NCI-H446 (cell line): Measurements from ENCODE around the gene EPG5.

ENCODE experiments used
- DNase-seq, 2 experiments: peaks; one replicate each; lab custom pipeline; 2025; lab: John Stamatoyannopoulos, UW

Gene EPG5

GRCh38 chr18:45923138-45923537, 44.0 kb downstream of the EPG5 start:
- no peak for DNase-seq

DNA sequence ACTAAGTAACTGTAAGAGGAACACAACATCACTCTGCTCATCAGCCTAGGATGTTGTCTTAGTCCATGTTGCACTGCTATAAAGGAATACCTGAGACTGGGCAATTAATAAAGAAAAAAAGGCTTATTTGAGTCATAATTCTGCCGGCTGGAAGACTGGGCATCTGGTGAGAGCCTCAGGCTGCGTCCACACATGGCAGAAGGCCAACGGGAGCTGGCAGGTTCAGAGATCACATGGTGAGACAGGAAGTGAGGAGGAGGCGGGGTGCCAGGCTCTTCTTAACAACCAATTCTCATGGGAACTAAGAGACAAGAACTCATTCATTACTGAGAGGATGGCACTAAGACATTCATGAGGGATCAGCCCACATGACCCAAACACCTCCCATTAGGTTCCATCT, 46.8 kb downstream of the EPG5 start:
- peak; percentile 3 to 76 for DNase-seq

GRCh38 chr18:45916302-45916701, 50.8 kb downstream of the EPG5 start:
- no peak for DNase-seq

GRCh38 chr18:45913276-45913675, 53.9 kb downstream of the EPG5 start:
- no peak for DNase-seq

DNA sequence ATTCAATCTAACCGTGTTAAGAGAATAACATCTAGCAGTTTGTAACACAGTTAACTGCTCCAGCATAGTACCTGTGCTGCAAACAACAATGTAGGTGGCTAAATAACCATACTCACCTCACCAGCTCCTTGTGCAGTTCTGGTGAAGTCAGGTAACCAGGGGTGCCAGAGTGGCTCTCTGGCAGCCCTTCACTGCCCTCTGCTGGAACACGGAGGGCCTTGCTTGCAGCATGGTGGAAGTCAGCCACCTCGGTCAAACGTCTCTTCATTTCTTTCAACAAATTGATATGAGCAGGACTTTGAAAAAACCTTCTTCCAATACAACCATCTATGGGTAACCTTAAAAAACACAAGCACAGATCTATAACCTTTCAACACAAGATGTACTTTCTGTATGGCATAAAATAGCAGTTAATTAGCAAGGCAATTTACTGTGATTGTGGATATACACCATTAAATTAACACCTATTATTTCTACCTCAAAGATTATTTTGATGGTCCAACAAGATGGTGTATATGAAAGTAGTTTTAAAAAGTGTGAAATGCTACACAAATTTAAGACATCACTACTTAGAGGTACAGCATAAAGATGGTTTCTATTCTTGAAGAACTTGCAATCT, 56.6 kb downstream of the EPG5 start:
- DNase-seq = peak in 1 of 2 experiments; percentile 10

- DNase-seq = no peak
Observed at GRCh38 chr18:45901654-45902210, 65.4 kb downstream of the EPG5 start.

DNA sequence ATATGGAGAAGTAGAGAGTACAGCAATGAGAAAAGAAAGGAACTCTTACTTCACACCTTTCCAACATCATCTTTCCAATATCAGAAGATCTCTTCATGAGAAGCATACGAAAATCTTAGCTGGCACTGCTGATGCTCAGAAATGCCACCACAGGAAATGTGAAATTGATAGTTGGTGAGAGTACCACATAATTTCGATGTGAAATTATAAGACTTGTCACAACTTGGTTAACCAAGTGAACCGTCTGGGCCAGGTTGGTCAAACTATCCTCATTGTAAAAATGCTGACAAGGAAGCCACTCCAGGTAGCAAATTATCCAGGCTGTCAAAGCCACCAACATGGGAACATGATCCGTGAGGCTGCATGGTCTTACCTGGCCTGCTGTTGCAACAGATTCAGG, 66.5 kb downstream of the EPG5 start:
- no peak for DNase-seq

DNA sequence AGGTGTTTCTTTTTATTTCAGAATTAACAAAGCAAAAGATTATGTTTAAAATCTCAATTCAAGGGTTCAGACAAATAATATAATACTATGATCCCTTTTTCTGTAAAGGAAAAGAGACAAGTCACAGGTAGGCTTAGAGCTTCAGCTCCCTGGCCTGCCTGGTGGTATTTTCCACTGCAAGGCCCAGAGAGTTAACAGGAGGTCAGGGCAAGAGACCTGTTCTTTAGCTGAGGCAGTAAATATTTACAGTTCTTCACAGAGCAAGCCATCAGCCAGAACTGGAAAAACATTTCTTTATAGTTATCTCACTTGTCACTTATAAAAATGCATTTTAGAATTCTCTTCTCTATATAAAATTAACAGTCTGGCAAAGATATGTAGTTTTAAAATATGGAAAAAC, 70.1 kb downstream of the EPG5 start:
- no peak for DNase-seq

DNA sequence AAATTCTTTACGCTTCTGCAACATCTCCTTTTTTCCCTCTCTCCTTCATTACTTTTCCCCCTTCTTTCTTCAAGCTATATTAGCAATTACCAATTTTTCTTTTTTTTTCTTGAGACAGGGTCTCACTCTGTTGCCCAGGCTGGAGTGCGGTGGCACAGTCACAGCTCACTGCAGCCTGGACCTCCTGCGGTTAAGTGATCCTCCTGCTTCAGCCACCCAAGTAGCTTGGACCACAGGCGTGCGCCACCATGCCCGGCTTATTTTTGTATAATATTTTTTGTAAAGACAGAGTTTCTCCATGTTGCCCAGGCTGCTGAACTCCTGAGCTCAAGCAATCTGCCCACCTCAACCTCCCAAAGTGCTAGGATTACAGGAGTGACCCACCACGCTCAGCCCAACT, 70.7 kb downstream of the EPG5 start:
- DNase-seq = no peak

DNA sequence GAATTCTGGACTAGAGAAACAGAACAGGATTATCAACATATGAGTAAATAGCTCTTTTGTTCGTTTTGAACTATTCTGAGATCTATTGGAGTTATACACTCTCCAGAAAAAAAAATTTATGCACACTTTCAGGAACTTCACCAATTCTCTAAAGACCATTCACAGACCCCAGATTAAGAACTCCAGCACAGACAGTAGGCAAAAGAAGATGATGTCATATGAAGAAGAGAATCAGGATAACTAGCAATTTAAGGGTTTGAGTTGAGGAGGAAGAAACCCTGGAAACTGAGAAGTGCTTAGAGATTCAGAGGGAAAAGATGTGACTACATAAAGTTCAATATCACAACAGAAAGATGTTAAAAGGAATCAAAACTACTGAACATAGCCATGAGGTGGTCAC, 71.8 kb downstream of the EPG5 start:
- no peak for DNase-seq

DNA sequence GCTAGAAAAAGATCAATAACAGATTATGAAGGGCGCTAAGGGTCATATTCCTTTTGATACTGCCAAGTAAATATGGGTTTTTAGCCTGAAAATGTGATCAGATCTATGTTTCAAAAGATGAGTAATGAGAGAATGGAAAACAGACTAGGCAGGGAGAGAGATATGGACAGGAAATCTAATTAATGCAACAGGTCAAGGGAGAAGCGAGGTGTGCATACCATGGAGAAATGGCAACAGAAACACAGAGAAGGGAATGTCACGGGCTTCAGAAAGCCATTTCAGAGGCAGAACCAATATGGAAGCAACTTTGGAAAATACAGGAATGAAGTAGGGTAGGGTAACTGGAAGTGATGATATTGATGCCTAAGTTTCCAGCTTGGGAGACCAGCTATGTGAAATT, 72.3 kb downstream of the EPG5 start:
- no peak for DNase-seq

DNA sequence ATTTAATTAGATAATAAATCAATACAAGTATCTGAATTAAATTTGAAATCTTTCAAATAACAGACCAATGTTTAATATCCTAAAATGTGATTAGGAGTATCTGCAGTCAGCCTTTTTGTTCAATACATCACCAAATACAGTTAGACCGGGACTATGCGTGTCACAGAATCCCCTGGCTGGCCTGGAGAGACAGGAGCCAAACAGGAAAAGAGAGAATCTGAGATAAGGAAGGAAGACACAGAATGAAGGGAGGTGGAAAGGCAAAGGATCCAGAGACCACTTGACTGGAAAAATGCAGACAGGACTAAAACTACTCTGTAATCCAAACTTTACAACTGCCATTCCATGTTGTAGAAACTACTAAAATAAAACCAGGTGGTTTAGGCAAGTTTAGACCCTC, 75.3 kb downstream of the EPG5 start:
- no peak for DNase-seq

DNA sequence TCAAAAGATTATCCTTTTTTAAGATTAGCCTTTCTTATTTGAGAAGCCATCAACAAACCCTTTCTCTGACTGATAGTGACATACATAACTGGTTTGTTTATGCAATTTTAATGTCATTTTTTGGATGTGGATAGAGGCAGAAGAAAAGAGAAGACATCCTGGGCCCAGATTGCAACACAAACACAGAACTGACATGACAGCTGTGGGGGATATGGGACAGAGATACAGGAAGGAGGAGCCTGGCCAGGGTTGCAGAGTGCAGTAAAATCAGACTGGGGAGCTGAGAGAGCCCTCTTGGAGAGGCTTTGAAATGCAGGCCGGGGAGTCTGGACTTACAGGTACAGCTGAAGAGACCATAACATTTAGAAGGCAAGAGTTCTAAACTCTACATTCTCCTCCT, 76.5 kb downstream of the EPG5 start:
- no peak for DNase-seq

- DNase-seq = no peak
Observed at GRCh38 chr18:45889419-45890064, 77.6 kb downstream of the EPG5 start.

GRCh38 chr18:45887585-45887984, 79.5 kb downstream of the EPG5 start:
- no peak for DNase-seq

GRCh38 chr18:45880876-45881558, 86.1 kb downstream of the EPG5 start:
- DNase-seq = no peak

DNA sequence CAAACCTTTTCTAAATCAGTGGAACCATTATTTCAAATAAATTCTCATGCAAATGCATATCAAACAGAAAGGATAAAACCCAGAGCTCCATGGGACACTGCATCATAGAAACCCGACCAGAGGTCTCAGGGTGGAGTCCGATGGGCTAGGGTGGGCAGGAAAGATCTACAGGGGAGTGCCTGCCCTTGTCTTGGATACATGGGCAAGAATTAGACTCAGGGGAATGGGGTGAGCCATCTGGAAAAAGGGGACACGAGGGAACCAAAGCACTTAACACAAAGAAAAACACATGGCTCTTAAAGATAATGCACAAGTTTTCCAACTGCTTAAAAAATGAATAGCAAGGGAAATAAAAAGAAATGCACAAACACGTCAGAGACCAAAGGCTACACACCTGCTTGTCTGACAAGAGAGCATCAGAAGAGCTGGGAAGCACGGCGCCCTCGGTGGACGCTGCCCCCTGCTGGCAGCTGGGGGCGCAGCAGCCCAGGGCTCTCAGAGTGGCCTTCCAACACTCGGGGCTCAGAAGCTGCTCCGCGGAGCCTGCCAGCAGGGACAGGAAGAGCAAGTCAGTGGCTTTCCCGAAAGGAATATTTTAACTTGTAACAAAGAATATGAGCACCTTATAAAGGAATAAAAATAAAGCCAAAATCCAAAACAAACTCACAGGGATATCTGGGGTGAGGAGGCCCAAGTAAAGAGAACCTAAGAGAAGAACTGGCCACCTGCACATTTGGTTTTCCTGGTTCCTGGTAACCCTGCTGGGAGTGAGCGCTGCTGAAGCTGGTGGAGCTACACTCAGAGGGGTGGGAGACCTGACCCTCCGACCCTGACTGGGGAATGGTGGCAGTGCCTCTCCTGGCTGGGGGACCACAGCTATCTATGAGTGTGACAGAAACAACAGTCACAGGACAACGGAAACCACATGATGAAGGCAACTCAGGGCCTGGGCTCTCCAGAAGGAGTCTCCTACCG, 87.2 kb downstream of the EPG5 start:
- DNase-seq = peak in 1 of 2 experiments; percentile 61

GRCh38 chr18:45877403-45877802, 89.7 kb downstream of the EPG5 start:
- DNase-seq = no peak

- no peak for DNase-seq
Observed at GRCh38 chr18:45876161-45876560, 91.0 kb downstream of the EPG5 start.

- no peak for DNase-seq
Observed at GRCh38 chr18:45874491-45875184, 92.5 kb downstream of the EPG5 start.

- DNase-seq = no peak
Observed at GRCh38 chr18:45871431-45872084, 95.6 kb downstream of the EPG5 start.
